Lower lobe of right lung (tissue), 2 donors: ENCODE measurements around the gene GRB14. TPM values are rescaled to one million over a fixed set of nuclear protein-coding genes. Genes with fewer than 3 reads are reported as not detected.

Source experiments
- ATAC-seq, 2 donors: fragments of 200-7000 bp; cut with Tn5 transposase; one replicate each; pipeline ENCODE4 v1.9.1; 2020 to 2022; ENCODE audit warnings: mild to moderate bottlenecking in 2 of 2, moderate library complexity in 2 of 2
- DNase-seq: peaks from one replicate; pipeline ENCODE4 v3.0.0-alpha.2; 2020
- H3K27ac ChIP-seq: fragments of 200-600 bp; one replicate; pipeline ENCODE4 v1.8.0; 2022
- H3K27me3 ChIP-seq: fragments of 200-600 bp; one replicate; pipeline ENCODE4 v1.8.0; 2022; ENCODE audit warnings: low read depth
- H3K36me3 ChIP-seq: fragments of 200-600 bp; one replicate; pipeline ENCODE4 v1.8.0; 2022; ENCODE audit warnings: mild to moderate bottlenecking
- H3K4me1 ChIP-seq: fragments of 200-600 bp; one replicate; pipeline ENCODE4 v1.8.0; 2022
- H3K4me3 ChIP-seq: fragments of 200-600 bp; one replicate; pipeline ENCODE4 v1.8.0; 2022; ENCODE audit warnings: mild to moderate bottlenecking
- H3K9me3 ChIP-seq: fragments of 200-600 bp; one replicate; pipeline ENCODE4 v1.8.0; 2022
- intact Hi-C: fragments of 100-400 bp; cut with DNase I; formaldehyde crosslinking; loops from one replicate; pipeline ENCODE4 v1.11.0; 2022
- total RNA-seq: library from RNA; stranded (reverse); fragmentation: NEBNext Ultra II Directional; extraction: Animal tissue kit (Norgen Biotek cat#: 25700); gene quantifications from one replicate; pipeline ENCODE4 v1.2.1, GENCODE V29; 2021
- TF ChIP-seq, protein P1 (sequence below): fragments of 200-600 bp; IDR thresholded peaks from one replicate; pipeline ENCODE4 v1.8.0; 2022; ENCODE audit warnings: antibody characterized with exemption, mild to moderate bottlenecking
- donor health status: DM: no; HTN: yes; CAD: no; lungs with severe emphysema.

The GRB14 gene
- total RNA-seq, 1 donor from 2014 or later: 4.6 TPM

DNA sequence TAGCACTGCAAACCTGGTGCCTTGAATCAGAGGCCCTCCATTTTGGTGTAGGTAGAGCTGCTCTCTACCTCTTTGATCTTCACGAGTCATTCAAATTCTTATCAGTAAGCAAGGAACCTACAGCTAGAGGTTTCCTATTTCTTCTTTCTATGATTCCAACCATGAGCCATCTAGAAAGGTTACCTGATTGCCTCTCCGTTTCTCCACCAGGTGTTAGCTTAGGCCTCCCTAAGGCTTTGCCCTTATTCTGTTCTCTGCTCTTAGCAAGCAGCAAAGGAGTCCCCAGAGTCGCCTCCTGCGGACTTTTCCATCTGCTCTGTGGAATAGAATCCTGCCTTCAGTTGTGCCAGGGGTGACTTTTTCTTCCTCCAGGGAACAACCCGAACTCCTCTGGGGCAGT lies 173.6 kb downstream of the GRB14 start:
- Histone ChIP-seq H3K27me3 (no peaks in the 10 kb centered on the region), H3K4me3 (no peak overlapping the region), H3K4me1 (no peaks in the 10 kb centered on the region), H3K27ac (no peak overlapping the region), H3K36me3 (no peaks in the 10 kb centered on the region), H3K9me3 (no peaks in the 10 kb centered on the region)
- no peak for DNase-seq
- intact Hi-C loops: no loop called here
- TF ChIP-seq, protein P1, sequence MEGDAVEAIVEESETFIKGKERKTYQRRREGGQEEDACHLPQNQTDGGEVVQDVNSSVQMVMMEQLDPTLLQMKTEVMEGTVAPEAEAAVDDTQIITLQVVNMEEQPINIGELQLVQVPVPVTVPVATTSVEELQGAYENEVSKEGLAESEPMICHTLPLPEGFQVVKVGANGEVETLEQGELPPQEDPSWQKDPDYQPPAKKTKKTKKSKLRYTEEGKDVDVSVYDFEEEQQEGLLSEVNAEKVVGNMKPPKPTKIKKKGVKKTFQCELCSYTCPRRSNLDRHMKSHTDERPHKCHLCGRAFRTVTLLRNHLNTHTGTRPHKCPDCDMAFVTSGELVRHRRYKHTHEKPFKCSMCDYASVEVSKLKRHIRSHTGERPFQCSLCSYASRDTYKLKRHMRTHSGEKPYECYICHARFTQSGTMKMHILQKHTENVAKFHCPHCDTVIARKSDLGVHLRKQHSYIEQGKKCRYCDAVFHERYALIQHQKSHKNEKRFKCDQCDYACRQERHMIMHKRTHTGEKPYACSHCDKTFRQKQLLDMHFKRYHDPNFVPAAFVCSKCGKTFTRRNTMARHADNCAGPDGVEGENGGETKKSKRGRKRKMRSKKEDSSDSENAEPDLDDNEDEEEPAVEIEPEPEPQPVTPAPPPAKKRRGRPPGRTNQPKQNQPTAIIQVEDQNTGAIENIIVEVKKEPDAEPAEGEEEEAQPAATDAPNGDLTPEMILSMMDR: no peak
- ATAC-seq: no peak

Other genes starting within 250 kb of the GRB14 start
- 89.4 TPM for gene COBLL1, start 220.3 kb upstream of the GRB14 start, total RNA-seq